ENCODE data around the gene CADPS.
"Not testable (repeated sequence)": the region's sequence is repeated elsewhere in the genome, so short reads cannot be mapped to it uniquely, and the experiment has no call there.

The CADPS gene

DNA sequence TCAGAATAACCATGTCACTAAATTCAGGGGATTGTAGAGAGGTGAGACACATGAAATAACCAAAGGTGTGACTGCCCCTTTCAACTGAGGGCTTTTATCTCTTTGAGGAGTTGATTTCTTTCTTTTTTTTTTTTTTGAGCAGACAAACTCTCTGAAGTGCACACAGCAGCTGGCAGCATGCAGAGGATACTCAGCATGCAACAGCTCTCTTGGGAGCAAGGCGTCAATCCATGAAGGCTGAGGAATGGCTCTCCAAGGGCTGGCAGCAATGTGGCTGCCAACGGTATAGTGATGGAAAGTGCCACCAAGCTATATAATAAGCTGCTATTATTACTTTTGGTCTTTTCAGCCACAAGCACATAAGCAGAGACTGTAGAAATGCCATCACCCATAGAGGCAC, 275.2 kb downstream of the CADPS start:
- no peak for DNase-seq (ENCODE audit: low read depth in 2 of 2)

DNA sequence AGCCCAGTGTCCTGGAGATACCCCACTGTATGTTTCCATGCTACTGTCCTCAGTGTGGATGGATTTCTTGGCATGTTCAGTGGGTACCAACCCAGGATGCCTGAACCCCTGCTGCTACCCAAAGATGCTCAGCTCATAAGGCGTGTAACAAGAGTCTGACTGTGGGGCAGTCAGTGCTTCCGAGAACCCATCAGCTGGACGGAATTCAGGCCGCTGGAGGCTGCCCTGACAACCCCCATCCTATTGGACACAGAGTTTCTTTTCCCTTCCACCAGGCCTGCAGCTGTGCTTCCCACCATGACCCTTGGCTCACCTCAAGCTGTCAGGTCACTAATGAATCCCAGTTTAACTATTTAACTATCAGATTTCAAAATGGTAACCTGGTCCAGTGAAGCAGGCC, 277.7 kb downstream of the CADPS start:
- no peak for DNase-seq (ENCODE audit: low read depth in 2 of 2)

DNA sequence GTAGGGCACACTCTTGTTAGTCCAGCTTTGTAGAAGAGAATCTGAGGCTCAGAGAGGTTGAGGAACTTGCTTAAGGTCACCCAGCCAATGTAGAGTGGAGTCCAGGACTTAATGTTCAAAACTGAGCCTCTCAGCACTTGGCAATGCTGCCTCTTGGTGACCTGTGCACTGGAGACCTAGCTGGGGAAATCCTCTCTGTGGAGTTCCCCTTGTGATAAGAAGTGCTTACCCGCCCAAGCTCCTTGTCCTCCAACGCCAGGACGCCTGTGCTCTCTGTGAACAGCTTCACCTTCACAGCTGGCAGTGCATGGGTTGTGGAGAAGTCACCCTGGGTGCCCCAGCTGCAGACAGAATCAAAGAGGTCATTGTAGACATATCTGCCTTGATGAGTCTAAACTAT, 282.8 kb downstream of the CADPS start:
- no peak for DNase-seq (ENCODE audit: low read depth in 2 of 2)

DNA sequence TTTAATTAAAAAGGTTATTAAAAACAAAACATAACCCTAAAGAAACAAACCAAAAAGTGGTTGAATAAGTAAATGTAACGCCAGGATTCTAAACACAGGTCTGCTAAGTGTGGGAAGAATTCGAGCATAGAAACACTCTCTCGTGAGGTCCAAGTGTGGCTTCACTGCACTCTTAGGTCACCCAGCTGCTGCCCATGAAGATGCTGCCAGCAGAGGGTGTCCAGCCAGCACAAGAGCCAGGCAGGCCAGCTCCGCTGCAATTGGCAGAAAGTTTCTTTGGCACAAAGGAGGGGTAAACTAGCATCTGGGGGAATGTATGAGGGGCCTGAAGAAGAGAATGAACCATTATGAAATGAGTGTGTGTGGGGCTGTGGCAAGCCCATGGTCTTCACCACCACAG, 286.1 kb downstream of the CADPS start:
- DNase-seq (ENCODE audit: low read depth in 2 of 2) = no peak

DNA sequence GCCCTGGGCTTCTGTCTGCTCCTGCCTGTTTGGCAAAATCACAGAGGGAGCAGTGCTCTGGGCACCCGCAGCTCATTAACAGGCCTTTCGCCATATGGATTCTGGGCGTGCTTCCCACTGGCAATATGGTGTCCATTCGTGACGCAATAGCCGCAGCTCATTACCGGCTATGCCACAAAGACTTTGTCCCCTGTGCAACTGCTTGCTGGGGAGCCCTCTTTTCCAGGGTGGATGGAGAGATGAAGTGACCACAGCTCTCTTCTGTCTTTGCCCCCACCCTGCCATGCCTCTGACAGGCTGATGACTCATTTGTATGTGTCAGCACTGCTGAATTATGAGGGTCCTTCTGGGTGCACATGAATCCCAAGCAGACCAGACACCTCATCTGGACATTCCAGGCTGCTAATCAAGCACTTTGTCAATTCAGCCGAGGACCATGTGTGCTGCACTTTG, 287.6 kb downstream of the CADPS start:
- DNase-seq (ENCODE audit: low read depth in 2 of 2) = no peak

DNA sequence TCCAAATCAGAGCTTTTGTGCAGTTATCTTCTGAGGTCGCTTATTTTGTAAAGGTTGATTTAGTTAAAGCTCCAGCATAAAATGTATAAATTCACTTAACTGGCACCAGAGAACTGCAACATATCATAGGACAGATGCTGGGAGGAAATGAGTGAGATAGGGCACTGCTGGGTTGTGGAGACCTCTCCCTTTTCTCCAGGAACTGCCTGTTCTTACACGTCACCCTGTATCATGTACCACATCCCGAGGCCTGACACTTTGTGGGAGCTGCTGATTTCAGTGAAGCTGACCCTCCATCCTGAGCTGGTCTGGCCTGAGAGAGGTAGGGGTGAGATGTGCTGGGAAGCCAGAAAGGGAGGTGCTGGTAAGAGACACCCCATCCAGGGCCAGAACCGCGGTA, 288.0 kb downstream of the CADPS start:
- DNase-seq (ENCODE audit: low read depth in 2 of 2) = no peak

DNA sequence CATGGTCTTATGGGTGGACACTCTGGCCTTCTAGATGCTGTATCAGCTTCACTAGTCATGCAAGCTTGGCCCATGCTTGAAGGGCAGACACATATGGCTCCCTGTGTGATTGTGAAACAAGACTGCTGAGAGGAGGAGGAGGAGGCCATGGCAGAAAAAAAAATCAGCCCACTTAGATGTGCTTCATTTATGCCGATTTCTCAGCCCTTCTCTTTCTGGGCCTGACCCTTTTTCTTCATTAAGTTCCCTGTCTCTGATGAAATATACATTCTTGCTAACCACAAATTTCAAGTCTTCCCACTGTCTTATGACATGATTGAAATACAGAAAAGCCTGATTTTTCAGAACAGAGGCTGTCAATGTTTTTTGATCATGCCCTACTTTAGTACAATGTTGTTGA, 288.9 kb downstream of the CADPS start:
- no peak for DNase-seq (ENCODE audit: low read depth in 2 of 2)

DNA sequence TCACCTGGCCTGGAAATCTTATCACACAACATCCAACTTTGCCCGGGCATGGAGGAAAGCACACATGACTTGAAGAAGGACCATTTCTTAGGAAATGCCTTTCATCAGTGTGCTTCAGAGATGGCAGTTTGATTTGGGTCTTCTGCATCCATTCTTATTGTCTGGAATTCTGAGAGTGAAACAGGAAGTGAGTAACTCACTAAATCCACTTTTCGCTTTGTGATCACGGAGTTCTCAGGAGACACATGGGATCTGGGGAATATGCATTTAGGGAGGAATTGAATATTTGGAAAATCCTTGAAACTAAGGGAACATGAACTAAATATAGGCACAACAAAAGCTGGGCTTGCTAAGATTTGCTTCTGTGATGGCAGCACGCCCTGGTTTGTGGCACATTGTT, 289.4 kb downstream of the CADPS start:
- DNase-seq (ENCODE audit: low read depth in 2 of 2) = no peak

DNA sequence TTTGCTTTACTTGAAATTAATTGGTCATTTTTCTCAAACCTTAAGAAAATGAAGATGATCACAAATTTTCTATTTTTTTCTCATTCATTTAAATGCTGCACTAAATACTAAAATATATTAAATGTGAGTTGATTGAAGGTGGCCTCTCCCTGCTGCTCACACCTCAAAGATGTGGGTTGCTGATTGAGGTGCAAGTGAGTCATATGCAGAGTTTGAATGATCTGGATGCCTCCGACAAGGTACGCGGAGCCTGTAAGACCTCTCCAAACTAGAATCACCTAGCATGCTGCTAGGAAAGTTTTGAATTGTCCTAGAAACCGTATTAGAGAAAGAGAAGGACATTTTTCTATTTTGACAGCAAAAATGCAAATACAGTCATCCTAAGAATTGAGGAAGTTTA, 290.6 kb downstream of the CADPS start:
- no peak for DNase-seq (ENCODE audit: low read depth in 2 of 2)

DNA sequence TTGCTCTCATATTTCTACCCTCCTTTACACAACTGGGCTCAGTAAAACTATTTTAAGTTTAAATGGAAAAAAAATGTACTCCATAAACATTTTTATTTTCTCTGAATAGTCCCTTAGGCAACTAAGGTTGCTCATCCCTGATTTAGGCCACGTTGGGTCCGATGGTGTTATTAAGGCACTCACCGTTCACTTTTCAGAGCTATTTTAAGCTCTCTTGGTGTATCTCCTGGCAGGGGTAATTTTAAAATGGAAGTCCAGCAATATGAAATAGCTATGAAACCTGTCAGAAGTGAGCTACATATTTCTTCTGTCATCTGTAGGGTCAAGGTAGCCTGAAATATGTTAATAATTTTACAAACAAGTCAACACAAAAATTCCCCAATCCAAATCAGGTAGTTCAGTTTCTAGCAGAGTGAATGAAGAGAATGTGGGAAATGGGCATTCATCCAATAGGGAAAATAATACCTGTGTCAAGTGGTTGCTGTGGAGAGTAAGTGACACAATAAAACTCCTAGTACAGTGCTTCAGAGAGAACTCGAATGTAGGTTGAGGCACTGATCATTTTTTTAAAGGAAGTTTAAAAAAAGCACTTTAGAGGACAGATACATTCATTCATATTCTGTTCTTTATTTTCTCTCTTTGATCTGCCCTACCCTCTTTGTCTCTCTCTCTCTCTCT, 292.6 kb downstream of the CADPS start:
- no peak for DNase-seq (ENCODE audit: low read depth in 2 of 2)

DNA sequence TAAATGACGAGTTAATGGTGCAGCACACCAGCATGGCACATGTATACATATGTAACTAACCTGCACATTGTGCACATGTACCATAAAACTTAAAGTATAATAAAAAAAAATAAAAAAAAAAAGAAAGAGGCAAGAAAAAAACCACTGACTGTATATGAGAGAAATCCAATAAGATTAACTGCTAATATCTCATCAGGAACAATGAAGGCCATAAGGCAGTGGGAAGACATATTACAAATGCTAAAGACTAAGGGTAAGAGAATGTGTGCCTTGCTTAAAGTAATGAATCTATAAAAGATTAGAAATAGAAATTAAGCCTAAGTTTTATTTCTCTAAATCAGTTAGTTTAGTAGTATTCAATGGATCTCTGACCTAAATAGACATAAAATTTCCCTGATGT, 294.7 kb downstream of the CADPS start:
- DNase-seq (ENCODE audit: low read depth in 2 of 2) = not testable (repeated sequence)

DNA sequence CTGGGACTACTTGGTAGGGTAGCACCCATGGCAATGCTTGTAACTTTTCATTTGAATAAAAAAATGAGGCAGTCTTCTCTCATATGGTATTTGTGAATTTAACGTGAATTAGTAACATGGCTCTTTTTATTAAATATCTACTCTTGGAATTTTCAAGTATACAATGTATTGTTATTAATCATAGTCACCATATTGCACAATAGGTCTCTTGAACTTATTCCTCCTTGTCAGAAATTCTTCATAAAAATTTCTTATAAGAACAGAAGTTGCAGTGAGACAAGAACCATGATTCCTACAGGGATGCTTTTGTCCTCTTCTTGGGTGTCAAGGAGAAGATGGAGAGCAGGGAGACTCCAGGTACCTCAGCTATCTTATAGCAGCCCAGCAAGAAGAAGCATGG, 298.1 kb downstream of the CADPS start:
- DNase-seq (ENCODE audit: low read depth in 2 of 2) = no peak

DNA sequence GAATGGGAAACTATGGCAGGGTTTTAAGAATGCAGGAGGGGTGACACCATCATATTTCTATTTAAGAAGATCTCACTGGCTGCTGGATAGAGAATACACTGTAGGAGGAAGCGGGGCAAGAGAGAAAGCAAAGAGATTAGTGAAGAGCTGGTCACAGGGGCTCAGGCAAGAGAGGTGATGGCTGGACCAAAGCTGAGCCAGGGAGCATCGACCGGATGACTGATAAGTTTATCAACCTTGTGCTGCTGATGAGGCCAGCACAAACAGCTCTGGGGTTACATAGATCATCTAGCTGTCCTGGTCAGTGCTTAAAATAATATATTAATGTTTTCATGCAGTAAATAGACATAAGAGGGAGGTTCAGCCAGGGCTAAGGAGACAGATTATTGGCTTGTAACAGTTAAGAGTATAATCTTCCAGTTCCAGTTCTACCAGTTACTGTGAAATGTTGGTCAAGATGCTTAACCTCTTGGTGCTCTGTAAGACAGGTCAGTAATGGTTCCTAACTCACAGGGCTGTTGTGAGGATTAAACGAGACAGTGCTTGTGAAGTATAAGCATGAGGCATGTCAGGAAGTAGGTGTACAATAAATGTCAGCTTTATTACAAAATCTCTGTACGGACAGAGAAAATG, 300.8 kb downstream of the CADPS start:
- DNase-seq (ENCODE audit: low read depth in 2 of 2) = no peak

DNA sequence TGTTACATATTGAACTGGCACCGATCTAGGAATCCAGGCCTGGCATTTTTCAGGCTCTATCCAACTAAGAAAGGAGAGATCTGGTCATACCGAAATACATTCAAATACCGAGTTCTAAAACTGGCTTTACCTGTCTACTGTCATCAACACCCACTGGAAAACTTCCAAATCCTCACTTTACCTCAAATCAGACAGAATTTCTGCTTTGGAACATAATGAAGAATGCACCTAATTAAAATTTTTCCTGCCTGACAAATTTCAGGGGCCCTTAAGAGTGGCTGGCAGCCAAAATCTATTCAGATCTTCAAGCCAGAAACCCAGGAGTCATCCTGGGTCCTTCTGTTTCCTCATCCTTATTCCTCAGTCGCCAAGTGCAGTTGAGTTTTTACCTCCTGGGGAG, 303.3 kb downstream of the CADPS start:
- DNase-seq (ENCODE audit: low read depth in 2 of 2) = no peak

DNA sequence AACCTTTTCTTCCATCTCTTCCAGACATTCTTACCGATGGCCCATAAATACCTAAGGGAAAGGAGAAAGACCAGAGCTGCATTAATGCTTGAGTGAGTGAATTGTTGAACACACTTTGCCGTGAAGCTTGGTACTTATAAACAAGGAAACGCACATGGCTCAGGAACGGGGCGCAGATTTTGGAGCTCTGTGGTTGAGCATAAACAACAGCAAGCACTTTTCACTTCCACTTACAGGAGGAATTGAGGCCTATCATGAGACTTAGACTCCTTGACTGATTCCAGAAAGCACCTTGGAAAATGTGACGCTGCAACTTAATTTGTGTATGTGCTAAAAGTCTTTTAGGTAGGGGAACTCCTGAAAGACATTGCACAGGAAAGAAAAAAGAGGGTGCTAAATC, 304.3 kb downstream of the CADPS start:
- no peak for DNase-seq (ENCODE audit: low read depth in 2 of 2)

DNA sequence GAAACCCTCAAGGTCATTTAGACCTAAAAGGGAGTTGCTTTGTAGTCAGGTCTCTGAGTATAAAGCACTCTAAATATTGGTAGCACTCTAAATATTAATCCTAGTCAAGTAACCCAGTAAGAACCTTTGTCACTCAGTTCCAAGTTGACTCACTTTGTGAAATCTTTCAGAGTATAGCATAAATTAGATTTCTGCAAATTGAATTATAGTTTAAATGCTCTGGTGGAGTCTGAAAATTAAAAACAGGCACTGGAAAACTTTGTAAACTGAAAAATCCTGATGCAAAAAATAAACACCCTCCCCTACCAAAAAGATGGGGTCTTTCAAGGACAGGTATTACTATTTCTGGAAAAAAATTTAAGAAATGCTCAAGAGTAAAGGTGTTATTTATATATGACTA, 305.6 kb downstream of the CADPS start:
- DNase-seq (ENCODE audit: low read depth in 2 of 2) = no peak

DNA sequence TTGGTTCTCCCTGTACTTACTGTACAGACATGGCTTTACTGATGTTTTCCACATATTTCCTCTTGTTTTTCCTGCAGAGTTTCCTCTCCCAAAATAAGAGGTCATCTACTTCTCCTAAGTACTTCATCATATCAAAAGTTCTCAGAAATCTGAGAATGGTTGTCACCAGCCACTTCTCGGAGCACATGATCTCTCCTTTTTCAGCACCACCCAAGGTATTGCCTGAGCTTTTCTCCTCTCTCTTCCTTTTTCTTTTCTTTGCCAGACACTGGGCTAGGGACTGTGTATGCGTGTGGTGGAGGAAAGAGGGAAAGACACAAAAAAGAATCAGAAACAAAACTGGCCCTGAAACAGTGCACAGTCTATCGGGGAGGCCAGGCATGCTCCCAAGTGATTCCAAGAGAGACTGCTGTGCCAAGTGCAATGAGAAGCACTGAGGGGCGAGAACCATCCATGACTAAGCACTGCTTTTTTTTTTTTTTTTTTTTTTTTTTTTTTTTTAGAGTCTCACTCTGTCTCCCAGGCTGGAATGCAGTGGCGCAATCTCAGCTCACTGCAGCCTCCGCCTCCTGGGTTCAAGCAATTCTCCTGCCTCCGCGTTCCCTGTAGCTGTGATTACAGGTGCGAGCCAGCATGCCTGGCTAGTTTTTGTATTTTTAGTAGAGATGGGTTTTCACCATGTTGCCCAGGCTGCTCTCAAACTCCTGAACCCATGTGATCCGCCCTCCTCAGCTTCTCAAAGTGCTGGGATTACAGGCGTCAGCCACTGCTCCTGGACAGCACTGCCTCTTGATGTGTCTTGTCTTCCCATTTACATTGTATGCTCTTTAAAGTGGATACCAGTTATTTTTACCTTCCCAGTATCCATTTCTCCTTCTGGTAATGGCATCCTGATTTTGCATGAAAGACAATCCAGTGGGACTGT, 307.9 kb downstream of the CADPS start:
- no peak for DNase-seq (ENCODE audit: low read depth in 2 of 2)

DNA sequence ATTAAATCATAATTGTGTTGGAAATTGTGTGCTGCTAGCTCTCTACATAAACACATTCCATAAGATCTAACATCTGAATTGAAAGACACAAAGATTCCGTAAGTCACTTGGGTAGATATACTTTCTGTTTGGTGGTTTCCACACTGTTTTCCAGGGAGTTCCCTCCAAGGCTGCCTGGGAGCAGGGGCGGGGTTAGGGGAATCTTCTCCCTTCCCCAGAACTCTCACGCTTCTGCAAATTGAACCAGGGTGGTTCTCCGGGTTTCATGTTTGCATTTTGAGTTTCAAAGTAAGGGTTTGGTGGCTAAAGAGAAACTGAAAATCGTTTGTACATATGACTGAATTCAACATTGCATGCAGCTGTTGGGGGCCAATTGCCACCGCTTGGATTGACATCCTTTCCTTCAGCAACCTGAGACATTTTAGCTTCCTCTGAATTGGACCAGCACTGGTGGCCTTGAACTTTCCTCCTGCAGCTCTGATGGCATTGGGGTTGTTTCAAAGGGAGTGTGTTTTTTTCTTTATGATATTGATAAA, 309.1 kb downstream of the CADPS start:
- DNase-seq (ENCODE audit: low read depth in 2 of 2) = no peak

DNA sequence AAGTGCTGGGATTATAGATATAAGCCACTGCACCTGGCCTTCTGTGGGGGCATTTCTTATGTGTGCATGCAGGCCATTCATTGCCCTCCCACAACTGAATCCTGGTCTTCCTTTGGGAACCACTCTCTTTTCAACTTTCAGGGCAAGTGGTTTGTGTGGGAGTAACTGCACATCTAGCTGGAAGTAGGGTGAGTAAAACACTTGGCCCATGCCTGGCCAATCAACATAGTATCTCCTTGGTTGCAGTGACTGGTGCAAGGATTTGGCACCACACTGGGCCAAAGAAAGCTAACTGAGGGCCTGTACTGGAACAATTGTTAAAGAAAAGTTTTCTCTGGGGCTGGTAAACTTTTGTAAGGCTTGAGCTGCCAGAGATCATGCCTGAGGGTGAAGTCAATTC, 312.6 kb downstream of the CADPS start:
- DNase-seq (ENCODE audit: low read depth in 2 of 2) = no peak

DNA sequence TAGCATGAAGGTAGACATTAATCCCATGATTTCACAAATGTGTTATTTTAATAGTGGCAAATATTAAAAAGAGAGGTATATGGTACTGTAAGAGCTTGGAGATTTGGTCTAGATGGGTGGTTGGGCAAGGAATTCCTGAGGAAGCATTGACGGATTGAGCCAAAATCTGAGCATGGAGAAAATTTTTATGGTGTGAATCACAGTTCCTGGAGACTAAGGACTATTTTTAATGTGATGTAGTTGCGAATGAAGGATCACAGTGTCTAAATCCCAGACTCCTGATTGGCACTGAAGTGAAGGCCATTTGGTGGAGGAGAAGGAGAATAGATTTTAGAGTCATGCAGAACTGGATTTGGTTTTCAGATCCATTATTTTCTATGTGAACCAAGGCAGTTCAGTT, 313.2 kb downstream of the CADPS start:
- no peak for DNase-seq (ENCODE audit: low read depth in 2 of 2)

DNA sequence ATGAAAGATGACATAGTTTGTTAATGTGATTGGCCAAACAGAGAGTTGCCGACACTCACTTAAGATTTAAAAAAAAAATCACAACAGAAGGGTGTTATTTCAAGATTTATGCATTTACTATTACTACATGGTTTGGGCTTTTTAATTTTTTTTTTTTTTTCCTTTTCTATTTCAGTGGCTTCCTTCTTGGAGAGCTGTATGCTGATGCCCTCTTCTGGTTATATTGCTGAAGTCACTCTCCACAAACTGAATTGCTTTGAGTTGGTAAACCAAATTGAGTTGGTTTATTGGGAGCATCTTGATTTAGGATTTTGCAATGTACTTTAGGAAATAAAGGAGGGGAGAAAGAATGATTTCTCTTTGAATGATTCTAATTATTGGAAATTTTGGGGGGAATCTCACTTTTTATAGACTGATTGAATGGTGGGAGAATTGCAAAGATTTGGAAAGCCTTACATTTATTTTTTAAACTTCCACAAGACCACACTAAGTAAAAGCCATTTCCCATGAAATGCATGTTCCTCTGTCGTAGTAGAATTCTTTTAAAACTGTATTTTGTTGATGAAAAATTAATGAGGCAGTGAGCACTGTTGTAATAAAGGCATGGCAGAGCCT, 315.3 kb downstream of the CADPS start:
- DNase-seq (ENCODE audit: low read depth in 2 of 2) = no peak

DNA sequence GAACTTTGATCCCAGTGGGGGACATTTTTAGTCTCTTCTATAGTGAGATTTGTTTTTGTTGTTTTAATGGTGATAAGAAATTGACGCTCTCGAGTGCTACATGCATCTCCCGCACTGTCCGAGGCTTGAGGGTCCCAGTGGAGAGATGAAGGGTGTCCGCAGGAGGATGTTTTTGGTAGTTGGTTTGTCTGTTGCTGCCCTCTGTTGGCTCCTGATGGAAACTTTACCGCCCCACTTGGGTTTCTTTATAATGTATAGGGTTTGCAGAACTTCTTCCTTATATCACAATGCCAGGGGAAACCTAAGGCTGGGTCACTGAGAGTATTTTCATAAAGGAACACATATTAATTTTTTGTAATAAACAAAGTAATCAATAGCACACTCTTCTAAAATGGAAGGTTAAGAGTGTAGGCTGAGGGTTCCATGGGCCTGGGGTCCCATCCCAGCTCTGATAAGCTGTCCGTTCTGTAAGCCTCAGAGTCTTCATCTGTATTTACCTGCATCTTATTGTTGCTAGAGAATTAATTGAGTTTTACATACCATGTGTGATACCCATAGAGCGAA, 316.6 kb downstream of the CADPS start:
- DNase-seq (ENCODE audit: low read depth in 2 of 2) = no peak
